ENCODE data around the gene PTPRM. TPM values are rescaled to one million over a fixed set of nuclear protein-coding genes. Genes with fewer than 3 reads are reported as not detected.

PTPRM gene
- polyA plus RNA-seq, 2 of the 4 experiments (the other 2 are of a cell fraction) = 44.5 to 199 TPM

DNA sequence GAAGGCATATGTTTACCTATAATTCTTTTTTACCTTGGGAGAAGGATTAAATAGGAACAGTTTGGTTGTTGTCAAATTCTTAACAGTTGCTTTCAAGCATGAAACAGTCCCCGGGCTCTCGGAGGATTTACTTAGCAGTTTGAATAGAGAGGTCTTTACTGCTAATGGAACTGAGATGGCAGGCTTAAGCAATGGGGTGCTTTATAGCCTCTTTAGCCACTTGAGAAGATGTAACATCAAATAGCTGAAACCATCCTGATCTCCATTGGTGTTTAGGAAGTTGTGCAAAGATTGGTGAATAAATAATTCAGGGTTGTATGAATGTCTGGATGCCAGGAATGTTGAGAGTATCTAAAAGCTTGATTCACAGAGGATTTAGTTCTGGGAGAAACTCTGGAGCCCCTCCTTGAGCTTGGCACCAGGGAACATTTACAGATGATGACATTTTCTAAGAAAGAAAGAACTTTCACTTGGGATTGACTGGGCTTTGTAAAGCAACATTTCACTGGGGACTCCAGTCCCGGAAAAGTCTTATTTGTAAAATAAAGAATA, 51.9 kb downstream of the PTPRM start:
- Histone ChIP-seq H3K4me1 (peaks cover 67% of the 10 kb centered on the region), H3K9me3 (no peaks in the 10 kb centered on the region), H3K4me3 (no peak overlapping the region), H3K4me2 (peak overlapping the region; percentile 66; the same call in 1 of the 3 replicates), H3K27ac (no peak overlapping the region)
- FAIRE-seq = no peak
- no peak for ATAC-seq
- 84% methylated on average over 3 of the region's 3 CpGs for WGBS (ENCODE audit: missing lambda C conversion rate)
- DNase-seq (ENCODE audit: low read depth in 1 of 2, low spot score in 1 of 2) = no peak
- ChIA-PET POLR2A (no interaction called here), CTCF (interaction anchor here (0.6 kb wide), 1 partner anchor 16 kb away, joined by 3 read pairs; no protein-coding TSS in a partner anchor)
- TF ChIP-seq NFE2L2 (conservative IDR thresholded peaks at IDR 0.05; ENCODE audit: low read length) = no peak
- no peak for TF ChIP-seq MYC (IDR thresholded peaks at IDR 0.05; ENCODE audit: borderline replicate concordance, low read length)
- TF ChIP-seq PHF8 (IDR thresholded peaks at IDR 0.05; ENCODE audit: borderline replicate concordance, low read depth) = no peak
- no peak for TF ChIP-seq SREBF2 (IDR thresholded peaks at IDR 0.05)
- TF ChIP-seq, protein P1, sequence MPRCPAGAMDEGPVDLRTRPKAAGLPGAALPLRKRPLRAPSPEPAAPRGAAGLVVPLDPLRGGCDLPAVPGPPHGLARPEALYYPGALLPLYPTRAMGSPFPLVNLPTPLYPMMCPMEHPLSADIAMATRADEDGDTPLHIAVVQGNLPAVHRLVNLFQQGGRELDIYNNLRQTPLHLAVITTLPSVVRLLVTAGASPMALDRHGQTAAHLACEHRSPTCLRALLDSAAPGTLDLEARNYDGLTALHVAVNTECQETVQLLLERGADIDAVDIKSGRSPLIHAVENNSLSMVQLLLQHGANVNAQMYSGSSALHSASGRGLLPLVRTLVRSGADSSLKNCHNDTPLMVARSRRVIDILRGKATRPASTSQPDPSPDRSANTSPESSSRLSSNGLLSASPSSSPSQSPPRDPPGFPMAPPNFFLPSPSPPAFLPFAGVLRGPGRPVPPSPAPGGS (IDR thresholded peaks at IDR 0.05) = no peak
- TF ChIP-seq JUNB (IDR thresholded peaks at IDR 0.05) = no peak
- TF ChIP-seq CBX8 (IDR thresholded peaks at IDR 0.05) = no peak
- TF ChIP-seq HOXB5 (CRISPR knock-in tag; IDR thresholded peaks at IDR 0.05) = no peak
- TF ChIP-seq CTCF (IDR thresholded peaks at IDR 0.05) = no peak
- TF ChIP-seq MAZ (IDR thresholded peaks at IDR 0.05; ENCODE audit: borderline replicate concordance, low read depth, low read length) = no peak
- TF ChIP-seq ELK1 (IDR thresholded peaks at IDR 0.05; ENCODE audit: low read depth, low read length) = no peak
- no peak for TF ChIP-seq FOXS1 (CRISPR knock-in tag; IDR thresholded peaks at IDR 0.05)
- TF ChIP-seq ZSCAN20 (CRISPR knock-in tag; IDR thresholded peaks at IDR 0.05) = no peak

GRCh38 chr18:7619676-7620075, 52.6 kb downstream of the PTPRM start:
- ATAC-seq = no peak
- WGBS (ENCODE audit: missing lambda C conversion rate) = 91% methylated on average over 7 of the region's 7 CpGs
- H3K27ac ChIP-seq = no peak overlapping the region
- POLR2A ChIA-PET = no interaction called here
- no peak for DNase-seq (ENCODE audit: low read depth in 1 of 2, low spot score in 1 of 2)
- H3K4me2 ChIP-seq = no peak overlapping the region
- H3K4me1 ChIP-seq = peaks cover 70% of the 10 kb centered on the region
- TF ChIP-seq MAZ (IDR thresholded peaks at IDR 0.05; ENCODE audit: borderline replicate concordance, low read depth, low read length) (no peak), NR3C1 (IDR thresholded peaks at IDR 0.05) (no peak), ELK1 (IDR thresholded peaks at IDR 0.05; ENCODE audit: low read depth, low read length) (no peak)
- no peak overlapping the region for H3K4me3 ChIP-seq
- CTCF ChIA-PET = interaction anchor here (0.6 kb wide), 1 partner anchor 17 kb away, joined by 3 read pairs; no protein-coding TSS in a partner anchor
- no peak for FAIRE-seq
- no peaks in the 10 kb centered on the region for H3K9me3 ChIP-seq

GRCh38 chr18:7622721-7623120, 55.6 kb downstream of the PTPRM start:
- Histone ChIP-seq H3K27ac (peak overlapping the region in 1 of 2 experiments; percentile 57; a peak in 1 of 6 replicates), H3K4me2 (peak overlapping the region; percentile 10; the same call in 2 of the 3 replicates), H3K9me3 (no peaks in the 10 kb centered on the region), H3K4me1 (peaks cover 74% of the 10 kb centered on the region), H3K4me3 (no peak overlapping the region)
- no peak for FAIRE-seq
- no peak for DNase-seq (ENCODE audit: low read depth in 1 of 2, low spot score in 1 of 2)
- POLR2A ChIA-PET = no interaction called here
- CTCF ChIA-PET = interaction anchor here (1.2 kb wide), 1 partner anchor 18 kb away, joined by 4 read pairs; no protein-coding TSS in a partner anchor
- no peak for ATAC-seq
- TF ChIP-seq NPAS2 (CRISPR knock-in tag; IDR thresholded peaks at IDR 0.05; ENCODE audit: borderline replicate concordance) (no peak), FOSL2 (IDR thresholded peaks at IDR 0.05) (no peak), FOSL2 (CRISPR knock-in tag; IDR thresholded peaks at IDR 0.05) (no peak), JUN (IDR thresholded peaks at IDR 0.05) (no peak), CTCF (IDR thresholded peaks at IDR 0.05) (no peak), NR3C1 (IDR thresholded peaks at IDR 0.05) (no peak), RARB (CRISPR knock-in tag; IDR thresholded peaks at IDR 0.05) (no peak), MYC (IDR thresholded peaks at IDR 0.05; ENCODE audit: borderline replicate concordance, low read length) (no peak), RAD21 (conservative IDR thresholded peaks at IDR 0.05 in 1 of 2, IDR thresholded peaks at IDR 0.05 in 1 of 2) (no peak), RFX5 (IDR thresholded peaks at IDR 0.05) (no peak), ZC3H11A (IDR thresholded peaks at IDR 0.05) (no peak), CEBPB (IDR thresholded peaks at IDR 0.05) (no peak), ZFP36 (IDR thresholded peaks at IDR 0.05; ENCODE audit: borderline replicate concordance, partially characterized antibody) (no peak)
- TF ChIP-seq, protein P2, sequence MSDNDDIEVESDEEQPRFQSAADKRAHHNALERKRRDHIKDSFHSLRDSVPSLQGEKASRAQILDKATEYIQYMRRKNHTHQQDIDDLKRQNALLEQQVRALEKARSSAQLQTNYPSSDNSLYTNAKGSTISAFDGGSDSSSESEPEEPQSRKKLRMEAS (IDR thresholded peaks at IDR 0.05) = no peak
